ENCODE data around the gene ROBO1. TPM values are rescaled to one million over a fixed set of nuclear protein-coding genes. Genes with fewer than 3 reads are reported as not detected.
A peak's percentile ranks its signal among the peaks of the same experiment; 100 is the strongest.

The ROBO1 gene
- total RNA-seq, 1 donor from 2014 or later: 18.7 TPM

DNA sequence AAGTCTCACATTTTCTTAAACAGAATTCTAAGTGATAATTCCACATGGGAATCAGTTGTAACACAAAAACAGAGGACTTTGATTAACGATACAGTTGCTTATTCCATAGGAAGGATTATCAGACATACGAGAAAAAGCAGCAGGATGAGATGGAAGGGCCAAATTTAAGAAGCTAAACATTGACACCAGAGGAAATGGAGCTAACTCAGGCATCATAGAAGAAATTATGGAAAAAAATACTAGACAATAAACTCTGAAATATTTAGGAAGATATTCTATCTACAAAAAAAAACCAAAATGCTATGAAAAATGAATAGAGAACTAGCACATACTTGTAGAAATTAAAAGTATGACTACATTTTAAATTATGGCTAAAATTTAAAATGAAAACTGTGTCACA lies 776.1 kb downstream of the ROBO1 start:
- DNase-seq (ENCODE audit: low read depth): no peak

DNA sequence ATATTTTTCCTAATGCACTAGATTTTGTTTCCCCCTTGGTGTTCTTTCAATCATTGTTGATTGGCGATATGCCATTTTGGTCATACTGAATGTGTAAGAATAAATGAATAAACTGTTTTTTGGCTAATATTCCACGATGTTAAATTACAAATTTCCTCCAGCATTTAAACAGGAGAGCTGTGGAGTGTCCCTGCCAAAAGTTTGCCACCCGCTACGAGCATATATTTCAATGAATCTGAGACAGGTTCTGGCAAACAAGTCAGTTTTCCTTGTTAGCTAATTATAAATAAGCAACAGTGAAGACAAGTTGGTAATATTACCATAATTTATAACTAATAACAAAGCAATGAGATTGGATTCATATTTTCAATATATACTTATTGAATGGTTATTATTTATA lies 777.6 kb downstream of the ROBO1 start:
- DNase-seq (ENCODE audit: low read depth): no peak

DNA sequence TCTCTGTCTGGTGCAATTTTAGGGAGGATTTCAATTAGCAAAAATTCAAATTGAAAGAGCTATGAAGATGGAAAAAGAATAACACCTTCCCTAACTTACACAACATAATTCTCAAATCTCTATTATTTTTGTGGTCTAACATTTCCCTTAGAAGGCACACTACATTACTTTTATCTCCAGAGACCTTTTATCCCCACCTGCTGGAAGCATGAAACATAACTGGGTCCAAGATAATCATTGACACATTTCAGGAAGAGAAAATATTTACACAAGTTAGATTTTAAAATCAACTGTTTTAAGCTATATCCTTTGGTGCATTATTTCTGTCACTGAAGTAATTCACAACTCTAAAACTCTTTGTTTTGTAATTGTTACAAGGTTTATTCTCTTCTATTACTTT lies 779.5 kb downstream of the ROBO1 start:
- peak; percentile 18 for DNase-seq (ENCODE audit: low read depth)

DNA sequence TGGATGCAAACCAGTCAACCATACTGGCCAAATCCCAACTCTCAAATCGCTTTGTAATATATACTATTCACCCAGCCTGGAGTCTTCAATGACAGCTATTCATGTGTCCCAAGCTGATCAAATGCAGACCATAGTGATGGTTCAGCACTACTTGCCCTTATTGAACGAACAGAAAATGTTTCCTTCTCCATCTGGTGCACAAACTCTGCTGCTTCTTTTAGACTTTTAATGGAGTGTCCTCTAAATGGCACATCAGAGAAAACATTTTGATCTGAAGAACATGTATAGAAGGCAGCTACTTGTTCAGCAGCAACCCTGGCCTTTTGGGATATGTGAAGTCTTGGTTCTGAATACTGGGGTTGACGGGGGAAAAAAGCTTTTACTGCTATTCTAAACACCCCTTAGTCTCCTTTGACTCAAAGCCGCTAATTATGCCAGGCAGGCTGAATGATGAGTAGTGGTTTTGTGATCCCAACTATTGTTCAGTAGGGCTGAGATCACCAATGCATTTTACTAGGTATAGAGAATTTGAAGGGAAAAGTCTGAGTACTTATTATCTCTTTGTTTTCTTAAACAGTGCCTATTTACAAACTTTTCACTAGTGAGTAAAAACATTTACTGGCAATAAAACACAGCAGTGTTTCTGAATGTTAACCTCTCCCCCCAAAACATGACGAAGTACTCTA lies 781.2 kb downstream of the ROBO1 start:
- no peak for DNase-seq (ENCODE audit: low read depth)

DNA sequence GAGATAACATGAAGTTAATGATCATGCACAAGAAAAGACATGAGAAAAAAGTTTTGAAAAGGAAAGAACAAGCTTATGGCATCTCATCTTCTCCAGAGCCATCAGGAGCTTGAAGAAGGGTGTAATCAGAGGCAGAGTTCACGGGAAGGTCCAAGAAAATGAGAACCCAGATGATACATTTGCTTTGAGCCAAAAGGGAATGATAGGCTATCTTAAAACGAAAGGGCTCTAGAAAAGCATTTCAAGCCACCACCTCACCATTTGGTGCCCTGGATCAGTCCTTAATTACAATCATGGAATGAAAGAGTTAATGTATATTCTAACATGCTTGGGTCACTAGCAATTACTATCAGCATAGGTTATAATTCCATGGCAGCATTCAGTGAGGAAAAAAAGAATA lies 781.8 kb downstream of the ROBO1 start:
- no peak for DNase-seq (ENCODE audit: low read depth)

DNA sequence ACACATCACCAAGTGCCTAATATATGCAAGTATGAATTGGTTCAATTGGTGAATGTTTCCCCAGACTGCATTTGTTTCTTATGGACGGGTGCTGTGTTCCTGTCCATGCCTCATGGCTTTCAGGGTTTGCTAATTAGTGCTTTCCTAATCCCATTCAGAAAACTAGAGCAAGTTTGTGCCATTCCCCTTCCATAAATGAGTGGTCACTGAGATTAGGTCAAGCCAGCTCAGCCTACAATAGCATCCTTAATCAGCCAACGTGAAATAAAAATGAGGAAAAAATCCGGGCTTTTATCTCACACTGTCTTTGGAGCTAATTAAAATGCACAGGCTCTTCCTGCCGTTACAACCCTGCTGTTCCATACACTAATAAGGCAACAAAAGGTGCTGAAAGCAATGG lies 788.8 kb downstream of the ROBO1 start:
- no peak for DNase-seq (ENCODE audit: low read depth)

DNA sequence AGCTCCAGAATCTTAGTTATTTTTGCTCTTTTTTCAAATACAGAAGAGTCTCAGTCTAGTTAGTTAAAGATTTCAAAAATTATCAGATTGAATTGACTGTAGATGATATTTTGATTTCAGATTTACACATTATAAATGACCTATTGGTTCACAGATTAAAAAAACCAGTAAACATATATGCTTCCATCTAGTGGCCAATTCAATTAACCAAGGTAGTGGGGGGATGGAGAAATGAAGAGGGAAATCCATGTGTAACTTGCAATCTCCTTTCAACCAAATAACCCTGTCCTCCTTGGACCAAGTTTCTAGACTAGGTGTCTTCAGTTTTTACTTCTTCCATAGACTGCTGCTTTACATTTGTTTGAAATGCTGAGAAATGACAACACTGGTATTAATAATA lies 789.8 kb downstream of the ROBO1 start:
- peak; percentile 19 for DNase-seq (ENCODE audit: low read depth)

DNA sequence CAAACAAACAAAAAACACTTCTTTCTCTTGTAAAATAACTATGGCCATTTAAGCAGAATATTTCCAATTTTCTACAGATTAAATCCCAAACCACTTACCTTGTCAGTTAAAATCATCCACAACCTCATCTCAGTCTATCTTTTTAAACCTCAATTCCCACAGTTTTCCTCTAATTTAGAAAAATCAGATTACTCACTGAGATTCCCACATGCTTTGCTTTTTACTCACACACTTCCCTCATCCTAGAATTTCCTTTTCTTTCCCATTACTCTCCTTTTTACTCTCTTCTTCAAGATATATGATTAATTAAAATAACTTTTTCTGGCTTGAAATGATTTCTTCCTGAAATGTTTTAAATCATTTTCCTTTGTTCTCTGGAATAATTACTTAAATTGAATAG lies 790.7 kb downstream of the ROBO1 start:
- no peak for DNase-seq (ENCODE audit: low read depth)

DNA sequence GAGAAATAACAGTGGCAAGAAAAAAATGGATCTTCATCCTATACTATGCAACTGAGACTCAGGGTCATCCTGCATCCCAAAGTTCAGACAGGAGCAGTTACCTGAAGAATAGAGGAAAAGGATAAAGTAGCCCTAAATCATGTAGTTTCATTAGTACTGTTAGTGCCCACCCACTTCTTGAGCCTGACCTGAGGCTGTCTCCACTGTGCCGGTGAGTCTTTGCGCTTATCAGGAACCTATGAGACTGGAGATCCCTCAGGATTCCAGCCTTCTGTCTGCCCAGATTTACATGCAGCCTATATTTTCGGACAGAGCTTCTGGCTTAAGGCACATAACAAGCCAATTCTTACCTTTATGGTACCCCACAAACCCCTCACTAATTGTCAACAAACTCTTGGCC lies 791.6 kb downstream of the ROBO1 start:
- no peak for DNase-seq (ENCODE audit: low read depth)

DNA sequence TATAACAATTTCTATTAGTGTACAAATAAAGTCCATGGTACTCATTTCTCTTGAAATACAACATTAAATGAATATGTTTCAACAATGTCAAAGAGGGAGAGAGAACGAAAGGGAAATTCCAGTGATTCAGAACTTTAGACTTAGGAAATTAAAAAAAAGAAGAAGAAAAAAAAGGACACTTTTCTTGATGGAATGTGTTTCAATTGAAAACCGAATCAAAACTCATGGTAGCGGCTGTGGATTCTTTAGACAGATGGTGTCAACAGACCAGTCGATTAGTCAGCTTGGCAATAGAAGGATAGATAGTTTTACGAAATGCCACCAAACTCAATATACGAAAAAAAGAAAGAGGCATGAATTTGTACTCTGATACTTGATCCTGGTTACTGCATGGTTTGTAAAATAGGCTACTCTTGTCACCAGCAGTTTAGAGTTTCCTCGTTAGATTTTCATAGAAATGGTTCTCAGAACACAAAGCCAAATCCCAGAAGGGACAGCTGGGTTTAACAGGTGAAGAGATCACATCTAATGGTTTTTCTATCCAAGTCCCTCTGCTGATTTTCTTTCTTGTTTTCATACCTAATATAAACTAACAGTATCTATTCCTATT lies 793.5 kb downstream of the ROBO1 start:
- peak; percentile 68 for DNase-seq (ENCODE audit: low read depth)

DNA sequence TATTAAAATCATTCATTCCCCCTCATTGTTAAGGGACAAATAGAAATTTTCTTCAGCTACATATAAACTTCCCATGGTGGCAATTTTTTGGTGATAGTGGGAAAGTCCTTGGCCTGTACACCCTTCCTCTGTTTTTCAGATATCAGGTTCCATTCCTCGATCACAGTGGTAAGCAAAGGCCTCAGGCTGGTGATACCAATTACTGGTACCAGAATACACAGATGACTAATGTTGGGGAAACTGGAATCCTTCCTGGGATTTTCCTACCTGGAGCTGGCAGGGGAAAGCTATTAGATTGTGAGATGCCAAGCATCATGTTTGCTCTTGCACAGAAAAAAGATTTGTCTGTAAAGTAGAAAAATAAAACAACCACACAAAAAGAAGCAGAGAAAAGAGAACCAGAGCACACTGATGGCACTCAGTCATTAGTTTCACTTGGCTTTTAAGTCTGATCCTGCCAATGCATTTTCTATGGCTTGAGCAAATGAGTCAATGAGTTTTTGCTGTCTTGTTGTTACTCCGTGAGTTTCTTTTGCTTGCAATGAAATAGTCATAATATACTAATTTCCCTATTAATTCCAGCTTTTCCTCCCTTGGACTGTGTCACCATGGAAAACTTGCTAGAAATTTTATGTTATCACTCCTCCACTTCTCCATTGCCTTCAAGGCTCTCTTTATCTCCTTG lies 795.0 kb downstream of the ROBO1 start:
- peak; percentile 43 for DNase-seq (ENCODE audit: low read depth)

DNA sequence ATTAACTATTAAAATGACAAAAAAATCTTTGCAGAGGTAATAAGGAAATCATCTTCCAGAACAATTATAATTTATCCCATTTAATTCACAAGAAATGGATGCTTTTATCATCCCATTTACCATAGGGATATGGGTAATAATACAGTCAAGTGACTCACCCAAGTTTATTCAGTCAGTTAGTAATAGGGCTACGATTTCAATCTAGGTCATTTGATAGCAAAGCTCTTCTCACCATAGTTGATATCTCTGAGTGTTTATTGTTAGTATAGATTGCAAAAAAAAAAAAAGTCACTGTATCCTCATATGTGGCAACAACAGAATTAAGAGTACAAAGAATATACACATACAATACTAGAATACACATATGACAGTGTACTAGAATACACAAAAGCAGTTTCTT lies 797.1 kb downstream of the ROBO1 start:
- DNase-seq (ENCODE audit: low read depth): no peak

DNA sequence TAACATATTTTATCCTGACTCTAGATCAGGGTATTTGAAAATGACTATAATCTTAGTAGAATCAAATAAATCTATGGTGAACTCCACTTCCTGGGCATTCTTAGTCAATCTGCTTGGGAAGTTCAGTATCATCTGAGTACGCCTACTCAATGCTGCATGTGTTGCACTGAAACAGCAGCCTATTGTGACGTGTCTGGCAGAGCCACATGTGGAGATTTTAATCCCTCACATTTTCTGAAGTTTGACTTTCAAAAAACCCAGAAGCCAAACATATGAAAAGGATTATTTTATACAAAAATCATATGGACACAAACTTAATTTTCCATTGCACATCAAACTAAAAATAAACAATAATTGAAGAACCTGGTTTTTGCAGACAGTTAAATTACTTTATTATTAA lies 798.3 kb downstream of the ROBO1 start:
- DNase-seq (ENCODE audit: low read depth): no peak

DNA sequence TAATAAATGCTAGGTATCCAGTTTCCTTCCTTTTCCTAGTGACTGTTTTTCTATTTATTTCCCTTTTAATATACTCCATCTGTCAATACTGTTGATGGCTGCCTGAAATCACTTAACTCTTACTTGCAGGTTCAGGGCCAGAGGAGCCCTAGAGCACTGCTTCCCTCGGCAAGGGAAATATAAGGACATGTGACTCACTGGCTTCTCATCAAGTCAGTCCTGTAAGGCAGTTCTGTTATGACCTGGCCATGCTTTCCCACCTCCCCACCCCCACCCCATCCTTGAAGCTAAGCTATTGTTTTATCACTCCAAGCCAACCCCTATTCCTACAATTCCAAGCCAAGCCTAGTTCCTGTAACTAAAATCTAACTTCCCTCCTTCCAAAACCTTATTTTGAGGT lies 800.7 kb downstream of the ROBO1 start:
- DNase-seq (ENCODE audit: low read depth): no peak

DNA sequence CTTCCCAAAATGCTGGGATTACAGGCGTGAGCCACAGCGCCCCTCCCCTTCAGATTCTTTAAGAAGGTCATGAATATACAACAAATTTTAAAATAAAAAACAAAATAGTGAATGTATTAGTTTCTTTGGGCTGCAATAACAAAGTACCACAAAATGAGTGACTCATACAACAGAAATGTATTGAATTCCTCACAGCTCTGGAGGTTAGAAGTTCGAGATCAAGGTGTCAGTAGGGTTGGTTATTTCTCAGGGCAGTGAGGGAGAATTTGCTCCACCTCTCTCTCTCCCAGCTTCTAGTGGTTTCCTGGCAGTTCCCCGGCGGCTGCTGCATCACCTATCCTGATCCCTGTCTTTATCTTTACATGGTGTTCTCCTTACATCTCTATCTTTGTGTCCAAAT lies 804.0 kb downstream of the ROBO1 start:
- DNase-seq (ENCODE audit: low read depth): no peak

DNA sequence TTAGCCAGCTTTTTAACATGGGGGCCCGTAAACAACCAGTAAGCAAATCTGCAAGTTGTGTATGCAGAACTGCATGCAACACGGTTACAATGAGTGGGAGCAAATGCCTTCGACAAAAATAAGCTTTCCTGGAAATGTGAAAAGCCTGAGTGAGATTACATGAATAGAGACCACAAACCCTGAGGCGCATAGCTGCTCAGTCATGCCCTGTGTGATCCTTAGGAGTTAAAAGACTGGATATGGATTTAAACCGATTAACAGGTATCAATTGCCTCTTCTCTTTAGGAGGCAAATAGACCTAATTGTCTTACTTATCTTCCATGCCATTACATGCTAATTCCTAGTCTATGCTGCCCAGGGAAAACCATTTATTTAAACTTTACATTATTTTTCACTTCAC lies 810.3 kb downstream of the ROBO1 start:
- DNase-seq (ENCODE audit: low read depth): no peak

DNA sequence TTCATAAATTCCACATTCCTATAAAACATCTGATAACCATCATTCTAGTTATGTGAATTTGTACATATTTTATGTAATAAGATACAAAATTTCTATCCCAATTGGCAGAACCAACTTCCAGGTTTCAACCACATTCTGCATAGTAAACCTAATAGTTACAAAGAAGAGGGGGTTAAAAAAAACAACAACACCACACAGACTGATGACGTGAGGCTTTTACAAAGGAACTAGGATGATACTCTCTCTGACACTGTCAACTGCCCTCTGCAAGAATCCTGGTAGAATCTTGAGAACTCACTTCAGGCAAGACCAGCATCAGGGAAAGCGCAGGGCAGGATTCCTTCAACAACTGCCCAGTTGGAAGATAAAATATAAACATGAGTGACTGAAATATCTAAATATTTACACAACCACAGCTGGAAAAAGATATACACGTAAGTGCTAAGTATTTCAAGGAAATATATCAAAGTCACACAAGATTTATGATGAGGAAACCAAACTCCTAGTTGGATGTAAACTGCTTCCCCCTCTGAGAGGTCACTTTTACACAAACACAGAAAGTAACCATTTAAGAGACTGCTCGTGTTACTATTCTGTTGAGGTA lies 816.4 kb downstream of the ROBO1 start:
- no peak for DNase-seq (ENCODE audit: low read depth)

DNA sequence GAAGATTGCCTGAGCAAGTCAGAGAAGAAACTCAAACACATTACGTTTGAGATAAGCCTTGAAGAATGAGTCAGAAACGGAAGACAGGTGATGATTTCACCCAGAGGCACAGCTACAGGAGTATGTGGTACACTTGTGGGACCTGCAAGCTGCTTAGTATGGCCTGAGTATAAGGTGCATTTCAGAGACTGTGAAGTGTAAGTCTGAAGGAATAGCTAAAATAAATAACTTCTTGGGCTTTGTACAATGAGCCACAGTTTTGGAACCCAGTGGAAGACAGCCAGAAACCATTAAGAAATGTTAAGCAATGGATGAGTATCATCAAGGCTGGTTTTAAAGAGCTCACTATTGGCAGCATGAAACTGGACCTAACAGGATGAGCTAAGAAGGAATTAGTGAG lies 826.2 kb downstream of the ROBO1 start:
- peak; percentile 9 for DNase-seq (ENCODE audit: low read depth)

DNA sequence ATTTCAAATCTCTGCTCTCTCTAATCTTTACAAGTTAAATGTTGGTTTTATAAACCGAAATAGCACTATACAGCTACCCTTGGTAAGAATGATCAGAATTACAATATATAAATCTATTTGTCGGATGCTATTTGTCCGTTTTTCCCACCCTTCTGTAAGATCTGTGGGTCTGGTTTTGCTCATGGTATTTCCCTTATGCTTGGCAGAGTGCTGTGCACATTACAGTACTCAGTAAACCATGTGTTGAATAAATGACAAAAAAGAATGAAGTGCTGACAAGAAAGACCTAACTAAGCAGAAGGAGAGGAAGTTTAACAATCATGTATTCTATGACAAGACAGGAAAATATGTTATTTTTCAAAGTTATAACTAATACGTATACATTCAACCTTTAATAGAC lies 827.2 kb downstream of the ROBO1 start:
- no peak for DNase-seq (ENCODE audit: low read depth)

DNA sequence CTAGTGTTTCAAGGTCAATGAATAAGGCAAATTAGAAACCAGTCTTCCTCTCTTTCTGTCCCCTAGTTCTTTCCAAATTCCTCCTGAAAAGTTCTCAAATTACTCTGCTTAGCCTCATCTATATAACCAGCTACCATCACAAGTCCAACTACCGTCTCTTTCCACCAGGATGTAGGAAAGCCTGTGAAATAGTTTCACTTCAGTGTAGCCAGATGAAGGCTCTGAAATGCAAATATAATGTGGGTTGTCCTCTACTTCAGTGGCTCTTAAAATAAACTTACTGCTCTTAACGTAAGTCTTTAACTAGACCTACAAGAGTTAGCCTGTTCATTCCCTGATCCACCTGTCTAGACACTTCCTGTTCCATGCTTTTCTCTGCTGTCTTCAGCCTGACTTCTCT lies 827.7 kb downstream of the ROBO1 start:
- DNase-seq (ENCODE audit: low read depth): no peak

DNA sequence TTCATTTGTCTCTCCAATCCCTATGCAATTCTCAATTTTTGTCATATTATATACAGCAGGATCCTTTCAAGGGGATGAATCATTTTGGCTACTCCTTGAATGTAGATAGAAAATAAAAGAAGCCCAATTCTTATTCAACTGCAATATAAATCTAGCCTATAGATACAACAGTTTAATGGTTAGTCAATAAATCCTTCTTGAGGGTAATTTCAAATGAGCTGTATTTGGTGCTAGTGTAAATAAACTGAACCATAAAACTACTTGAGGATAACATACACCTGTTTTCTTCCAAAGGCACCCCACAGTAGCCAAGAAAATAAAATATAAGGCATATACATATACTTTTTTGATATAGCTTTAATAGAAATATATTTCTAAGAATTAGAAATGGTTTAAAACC lies 830.3 kb downstream of the ROBO1 start:
- DNase-seq (ENCODE audit: low read depth): no peak

DNA sequence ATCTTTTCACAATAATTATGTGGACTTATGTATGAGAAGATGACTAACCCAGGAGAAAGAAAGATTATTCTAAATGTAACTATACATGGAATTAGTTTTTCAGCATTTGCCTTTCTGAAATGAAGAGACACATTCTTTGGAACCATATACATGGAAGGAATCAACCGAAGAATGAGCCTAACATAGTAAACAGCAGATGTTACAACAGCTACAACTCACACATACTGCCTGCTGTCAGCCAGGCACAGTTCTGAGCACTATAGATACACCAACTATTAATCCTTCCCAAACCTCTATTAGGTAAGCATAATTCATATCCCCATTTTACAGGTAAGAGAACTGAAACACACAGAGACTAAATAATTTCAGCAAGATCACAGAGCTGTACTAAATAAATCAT lies 840.0 kb downstream of the ROBO1 start:
- no peak for DNase-seq (ENCODE audit: low read depth)

DNA sequence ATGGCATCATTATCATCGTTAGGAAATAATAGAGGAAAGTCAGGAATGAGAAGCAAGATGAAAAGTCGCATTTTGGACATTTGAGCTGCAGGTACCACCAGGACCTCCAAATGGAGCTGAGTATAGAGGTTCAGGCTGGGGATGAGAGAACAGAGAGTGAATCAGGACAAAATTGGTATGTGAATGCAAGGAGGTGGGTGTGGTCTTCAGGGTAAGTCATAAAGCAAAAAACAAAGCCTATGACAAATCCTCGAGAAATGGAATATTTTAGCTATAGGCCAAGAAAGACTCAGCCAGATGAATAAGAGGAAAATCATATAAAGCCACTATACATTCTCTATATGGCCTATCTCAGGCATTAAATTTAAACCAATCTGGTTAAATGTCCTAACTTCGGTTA lies 841.3 kb downstream of the ROBO1 start:
- DNase-seq (ENCODE audit: low read depth): no peak

Data from myocyte (in vitro differentiated cells).